Thoracic aorta (tissue), 2 donors: ENCODE data around the gene VEZT. TPM values are rescaled to one million over a fixed set of nuclear protein-coding genes. Genes with fewer than 3 reads are reported as not detected.
"Not testable (repeated sequence)": the region's sequence is repeated elsewhere in the genome, so short reads cannot be mapped to it uniquely, and the experiment has no call there.

Experiments
- ATAC-seq: fragments of 150-250 bp; one replicate; pipeline ENCODE4 v1.8.0; 2017; ENCODE audit warnings: low read depth; ENCODE audit not compliant: insufficient number of reproducible peaks, low FRiP score
- DNase-seq: peaks from one replicate; pipeline ENCODE4 v3.0.0-alpha.2; 2020; ENCODE audit warnings: low spot score
- H3K27ac ChIP-seq, 2 donors: fragments of 200-600 bp; sonication (generic); 1 replicate in 1 of 2; 2 replicates in 1 of 2; pipeline ENCODE4 v1.5.1; 2016; ENCODE audit warnings: mild to moderate bottlenecking in 2 of 2, moderate library complexity in 2 of 2
- H3K27me3 ChIP-seq: fragments of 200-600 bp; sonication (generic); replicated peaks from 2 replicates; pipeline ENCODE4 v1.6.0; 2016; ENCODE audit warnings: mild to moderate bottlenecking; ENCODE audit not compliant: insufficient read depth
- H3K36me3 ChIP-seq: fragments of 200-600 bp; sonication (generic); one replicate; pipeline ENCODE4 v1.5.1; 2016
- H3K4me1 ChIP-seq, 2 donors: fragments of 200-600 bp; sonication (generic); 1 replicate in 1 of 2; 2 replicates in 1 of 2; pipeline versions ENCODE4 v1.5.1 to v1.6.0; 2016; ENCODE audit warnings: low read depth in 2 of 2, mild to moderate bottlenecking in 1 of 2; ENCODE audit not compliant: control insufficient read depth in 1 of 2
- H3K4me3 ChIP-seq: fragments of 200-600 bp; sonication (generic); 2 replicates; pipeline ENCODE4 v1.5.1; 2016; ENCODE audit warnings: mild to moderate bottlenecking
- H3K9me3 ChIP-seq: fragments of 200-600 bp; sonication (generic); 2 replicates; pipeline ENCODE4 v1.5.1; 2016
- total RNA-seq, 2 donors: library from RNA; depleted of rRNA; stranded (reverse); fragments of >200 nt; gene quantifications; one replicate each; pipeline versions ENCODE4 v1.1.0 to v1.2.3, GENCODE V29; 2016
- TF ChIP-seq, protein P1 (sequence below): fragments of 200-600 bp; sonication (generic); IDR thresholded peaks from one replicate; pipeline ENCODE4 v1.5.1; 2019; ENCODE audit warnings: antibody characterized with exemption

The VEZT gene
- total RNA-seq, 2 donors from 2014 or later = 58.3 to 149 TPM

DNA sequence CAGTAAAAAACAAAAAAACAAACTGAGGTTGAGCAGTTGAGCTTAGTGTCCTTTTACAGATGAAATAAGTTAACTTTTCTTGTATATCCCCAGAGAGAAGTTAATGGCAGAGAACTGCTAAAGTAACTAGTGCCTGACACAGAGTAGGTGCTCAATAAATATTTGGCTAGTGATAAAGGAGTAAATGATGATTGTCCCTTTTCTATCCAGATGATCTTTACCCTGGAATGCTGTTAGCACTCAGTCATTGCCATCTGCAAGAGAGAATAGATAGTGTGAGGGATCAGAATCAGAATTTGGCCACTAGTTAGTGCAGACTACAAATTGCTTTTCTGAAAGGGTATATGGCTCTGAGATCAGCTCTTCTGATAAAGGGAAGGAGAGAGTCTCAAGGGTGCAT lies 21.6 kb downstream of the VEZT start:
- ATAC-seq (no peak), DNase-seq (no peak)
- no peaks in the 10 kb centered on the region for H3K36me3 ChIP-seq
- no peaks in the 10 kb centered on the region for H3K27me3 ChIP-seq
- H3K4me1 ChIP-seq = peaks cover 32 to 61% of the 10 kb centered on the region in 2 donors
- TF ChIP-seq, protein P1, sequence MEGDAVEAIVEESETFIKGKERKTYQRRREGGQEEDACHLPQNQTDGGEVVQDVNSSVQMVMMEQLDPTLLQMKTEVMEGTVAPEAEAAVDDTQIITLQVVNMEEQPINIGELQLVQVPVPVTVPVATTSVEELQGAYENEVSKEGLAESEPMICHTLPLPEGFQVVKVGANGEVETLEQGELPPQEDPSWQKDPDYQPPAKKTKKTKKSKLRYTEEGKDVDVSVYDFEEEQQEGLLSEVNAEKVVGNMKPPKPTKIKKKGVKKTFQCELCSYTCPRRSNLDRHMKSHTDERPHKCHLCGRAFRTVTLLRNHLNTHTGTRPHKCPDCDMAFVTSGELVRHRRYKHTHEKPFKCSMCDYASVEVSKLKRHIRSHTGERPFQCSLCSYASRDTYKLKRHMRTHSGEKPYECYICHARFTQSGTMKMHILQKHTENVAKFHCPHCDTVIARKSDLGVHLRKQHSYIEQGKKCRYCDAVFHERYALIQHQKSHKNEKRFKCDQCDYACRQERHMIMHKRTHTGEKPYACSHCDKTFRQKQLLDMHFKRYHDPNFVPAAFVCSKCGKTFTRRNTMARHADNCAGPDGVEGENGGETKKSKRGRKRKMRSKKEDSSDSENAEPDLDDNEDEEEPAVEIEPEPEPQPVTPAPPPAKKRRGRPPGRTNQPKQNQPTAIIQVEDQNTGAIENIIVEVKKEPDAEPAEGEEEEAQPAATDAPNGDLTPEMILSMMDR = no peak
- H3K27ac ChIP-seq = peak overlapping the region; percentile 24 to 90
- no peak overlapping the region for H3K4me3 ChIP-seq
- no peaks in the 10 kb centered on the region for H3K9me3 ChIP-seq

DNA sequence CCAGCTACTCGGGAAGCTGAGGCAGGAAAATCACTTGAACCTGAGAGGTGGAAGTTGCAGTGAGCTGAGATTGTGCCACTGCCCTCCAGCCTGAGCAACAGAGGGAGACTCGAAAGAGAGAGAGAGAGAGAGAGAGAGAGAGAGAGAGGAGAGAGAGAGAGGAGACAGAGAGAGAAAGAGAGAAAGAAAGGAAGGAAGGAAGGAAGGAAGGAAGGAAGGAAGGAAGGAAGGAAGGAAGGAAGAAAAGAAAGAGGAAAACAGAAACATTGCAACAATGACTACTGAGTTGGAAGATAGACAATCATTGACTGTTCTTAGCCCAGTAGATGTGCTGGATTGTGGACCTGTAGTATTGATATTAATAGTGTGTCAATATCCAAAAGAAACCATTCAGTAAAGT lies 22.2 kb downstream of the VEZT start:
- ATAC-seq, H3K36me3 ChIP-seq, H3K9me3 ChIP-seq, H3K27me3 ChIP-seq, DNase-seq, H3K4me3 ChIP-seq: not testable (repeated sequence)
- Histone ChIP-seq H3K27ac (peak overlapping the region; percentile 63 to 90), H3K4me1 (peaks cover 32 to 67% of the 10 kb centered on the region in 2 donors)

DNA sequence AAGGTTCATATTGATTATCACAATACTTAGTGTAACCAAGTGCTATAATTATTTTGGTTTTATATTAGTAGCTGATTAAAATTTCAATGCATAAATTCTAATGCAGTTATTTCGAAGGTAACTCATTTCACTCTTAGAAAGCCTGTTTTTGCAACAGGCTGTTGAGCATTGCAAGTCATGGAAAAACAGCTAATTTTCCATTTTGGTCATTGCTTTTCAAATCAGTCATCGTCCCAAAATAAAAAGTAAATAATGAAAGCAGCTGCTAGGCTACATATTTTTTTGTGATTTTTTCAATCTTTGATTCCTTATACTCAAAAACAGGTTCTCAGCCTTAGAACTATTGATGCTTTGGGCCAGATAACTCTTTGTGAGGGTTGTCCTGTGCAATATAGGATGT lies 22.9 kb downstream of the VEZT start:
- peak; percentile 64 for ATAC-seq
- Histone ChIP-seq H3K4me1 (peaks cover 33 to 74% of the 10 kb centered on the region in 2 donors), H3K27ac (peak overlapping the region; percentile 63 to 90), H3K4me3 (peak overlapping the region; percentile 31), H3K36me3 (no peaks in the 10 kb centered on the region), H3K27me3 (no peaks in the 10 kb centered on the region), H3K9me3 (no peaks in the 10 kb centered on the region)
- no peak for DNase-seq
- TF ChIP-seq, protein P1 = no peak

DNA sequence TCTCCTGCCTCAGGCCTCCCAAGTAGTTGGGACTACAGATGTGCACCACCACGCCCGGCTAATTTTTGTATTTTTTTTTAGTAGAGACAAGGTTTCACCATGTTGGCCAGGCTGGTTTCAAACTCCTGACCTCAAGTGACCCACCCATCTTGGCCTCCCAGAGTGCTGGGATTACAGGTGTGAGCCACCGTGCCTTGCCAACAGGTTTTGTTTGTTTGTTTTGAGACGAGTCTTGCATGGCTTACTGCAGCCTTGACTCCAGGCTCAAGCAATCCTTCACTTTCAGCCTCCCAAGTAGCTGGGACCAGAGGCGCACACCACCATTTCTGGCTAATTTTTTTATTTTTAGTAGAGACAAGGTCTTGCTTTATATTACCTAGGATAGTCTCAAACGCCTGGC lies 23.5 kb downstream of the VEZT start:
- Histone ChIP-seq H3K27ac (peak overlapping the region; percentile 63 to 90), H3K4me1 (peaks cover 37 to 80% of the 10 kb centered on the region in 2 donors), H3K4me3 (peak overlapping the region; percentile 31)
- H3K27me3 ChIP-seq, ATAC-seq, H3K9me3 ChIP-seq, DNase-seq, H3K36me3 ChIP-seq: not testable (repeated sequence)

DNA sequence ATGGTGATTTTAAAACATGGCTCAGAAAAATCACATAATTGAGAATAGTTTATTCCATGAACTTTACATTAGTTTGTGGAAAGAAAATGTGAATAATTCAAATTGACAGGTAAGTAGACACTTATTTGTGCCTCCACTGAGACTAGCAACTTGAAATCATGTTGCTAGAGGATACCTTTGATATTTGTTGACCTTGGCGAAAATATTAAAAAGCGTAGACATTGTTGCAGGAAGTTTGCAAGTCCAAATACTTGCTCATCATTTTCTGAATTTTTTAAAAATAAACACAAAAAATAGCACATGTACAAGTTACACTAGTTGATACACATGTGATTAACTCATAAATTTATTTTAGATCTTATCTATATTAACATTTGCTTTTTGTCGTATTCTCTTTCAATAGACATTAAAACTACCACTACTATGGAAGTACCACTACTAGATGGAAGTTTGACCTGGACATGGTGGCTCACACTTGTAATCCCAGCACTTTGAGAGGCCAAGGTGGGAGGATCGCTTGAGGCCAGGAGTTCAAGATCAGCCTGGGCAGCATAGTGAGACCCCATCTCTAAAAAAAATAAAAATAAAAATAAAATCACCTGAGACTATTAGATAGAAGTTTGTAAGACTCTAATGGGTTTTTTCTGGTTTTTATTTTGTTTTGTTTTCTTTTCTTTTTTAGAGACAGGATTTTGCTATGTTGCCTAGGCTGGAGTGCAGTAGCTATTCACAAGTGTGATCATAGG lies 24.3 kb downstream of the VEZT start:
- Histone ChIP-seq H3K36me3 (no peaks in the 10 kb centered on the region), H3K4me1 (peaks cover 41 to 88% of the 10 kb centered on the region in 2 donors), H3K27me3 (no peaks in the 10 kb centered on the region), H3K27ac (peak overlapping the region; percentile 63 to 90), H3K9me3 (no peaks in the 10 kb centered on the region), H3K4me3 (no peak overlapping the region)
- ATAC-seq = no peak
- TF ChIP-seq, protein P1 = no peak
- DNase-seq = no peak

DNA sequence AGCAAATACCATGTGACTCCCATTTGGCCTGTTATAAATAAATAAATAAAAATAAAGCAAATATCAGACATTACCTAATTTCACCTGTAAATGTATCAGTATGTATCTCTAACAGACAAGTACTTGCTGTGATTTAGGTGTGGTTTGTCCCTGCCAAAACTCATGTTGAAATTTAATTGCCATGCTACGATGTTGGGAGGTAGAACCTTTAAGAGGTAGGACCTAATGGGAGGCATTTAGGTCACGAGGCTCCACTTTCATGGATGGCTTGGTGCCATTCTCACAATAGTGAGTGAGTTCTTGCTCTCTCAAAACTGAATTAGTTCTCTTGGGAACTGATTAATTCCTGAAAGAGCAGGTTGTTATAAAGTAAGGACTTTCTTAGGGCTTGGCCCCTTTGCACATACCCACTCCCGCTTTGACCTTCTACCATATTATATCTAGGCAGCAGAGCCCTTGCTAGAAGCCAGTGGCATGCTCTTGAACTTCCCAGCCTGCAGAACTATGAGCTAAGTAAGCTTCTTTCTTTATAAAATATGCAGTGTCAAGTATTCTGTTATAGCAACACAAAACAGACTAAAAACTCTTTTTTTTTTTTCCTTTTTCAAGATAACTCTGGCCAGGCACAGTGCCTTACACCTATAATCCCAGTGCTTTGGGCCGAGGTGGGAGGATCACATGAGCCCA lies 26.0 kb downstream of the VEZT start:
- Histone ChIP-seq H3K27ac (peak overlapping the region in 1 of 2 donors; percentile 18), H3K4me3 (no peak overlapping the region), H3K27me3 (no peaks in the 10 kb centered on the region), H3K9me3 (no peaks in the 10 kb centered on the region), H3K4me1 (peaks cover 41 to 79% of the 10 kb centered on the region in 2 donors), H3K36me3 (no peaks in the 10 kb centered on the region)
- no peak for ATAC-seq
- TF ChIP-seq, protein P1 = no peak
- DNase-seq = no peak
